ENCODE results near the gene IL2RA. TPM values are rescaled to one million over a fixed set of nuclear protein-coding genes. Genes with fewer than 3 reads are reported as not detected.

Gene IL2RA
- total and polyA plus RNA-seq, 2 donors (not counting 1 experiment from before 2014, with no cell fraction given) = 7.2 to 56.7 TPM

DNA sequence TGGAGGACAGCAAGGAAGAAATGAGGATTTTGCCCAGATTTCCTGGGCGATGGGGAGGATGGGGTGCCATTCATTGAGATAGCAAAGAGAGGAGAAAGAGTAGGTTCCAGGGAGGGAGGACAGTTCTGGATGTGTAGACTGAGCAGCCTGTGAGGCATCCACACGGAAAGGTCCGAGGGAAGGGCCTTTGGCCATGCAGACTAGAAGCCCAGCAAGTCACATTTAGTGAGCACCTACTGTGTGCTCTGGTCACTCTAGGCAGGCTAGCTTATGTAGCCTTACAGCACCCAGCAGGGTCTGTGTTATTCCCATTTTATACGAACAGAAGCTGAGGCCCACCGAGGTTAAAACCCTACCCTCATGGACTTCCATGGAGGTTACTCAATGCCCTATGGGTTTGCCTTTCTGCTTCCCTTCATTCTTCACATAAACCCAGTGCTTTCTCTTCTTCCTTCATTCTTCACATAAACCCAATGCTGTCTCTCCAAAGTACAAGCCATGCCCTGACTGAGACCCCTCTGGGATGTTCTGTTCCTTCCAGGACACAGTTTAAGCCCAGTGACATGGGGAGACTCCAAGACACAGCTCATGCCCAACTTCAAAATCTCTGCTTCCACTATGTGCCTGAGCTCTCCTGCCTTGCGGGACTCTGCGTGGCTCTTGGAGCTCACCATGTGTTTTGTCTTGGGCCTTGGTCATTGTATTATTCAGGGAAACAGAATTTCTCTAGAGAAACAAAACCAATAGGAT, 13.7 kb downstream of the IL2RA start:
- ATAC-seq (ENCODE audit: low read depth) (no peak), DNase-seq (no peak)
- peak overlapping the region; percentile 92 for H3K27ac ChIP-seq (ENCODE audit: low read length in 2 of 2)
- H2AFZ ChIP-seq (ENCODE audit: insufficient read depth, low read depth, low read length, poor library complexity, severe bottlenecking) = peak overlapping the region; percentile 35
- POLR2A ChIA-PET = interaction anchor here (0.6 to 1.0 kb wide), 3 partner anchors 9 to 24 kb away, joined by 3 to 4 read pairs (median 4); no protein-coding TSS in a partner anchor
- Mint-ChIP-seq H3K9me3 (ENCODE audit: insufficient read depth) (no peaks in the 10 kb centered on the region), H3K27ac (peak overlapping the region; percentile 99), H3K4me3 (peak overlapping the region; percentile 91), H3K27me3 (no peaks in the 10 kb centered on the region), H3K4me1 (peaks cover 92% of the 10 kb centered on the region)
- H4K20me1 ChIP-seq (ENCODE audit: control insufficient read depth, insufficient read depth, low read length, poor library complexity, severe bottlenecking) = no peaks in the 10 kb centered on the region
- H3K9ac ChIP-seq (ENCODE audit: low read length) = no peak overlapping the region
- no peaks in the 10 kb centered on the region for H3K27me3 ChIP-seq (replicated peaks in 1 of 4; ENCODE audit: control extremely low read depth in 1 of 4, control insufficient read depth in 3 of 4, insufficient read depth in 4 of 4, low read length in 3 of 4)
- no peak overlapping the region for H3K4me3 ChIP-seq (ENCODE audit: control extremely low read depth in 1 of 5, extremely low read depth in 1 of 5, insufficient read depth in 1 of 5, low read depth in 2 of 5, low read length in 4 of 5)
- CTCF ChIA-PET = interaction anchor here (0.8 to 12.5 kb wide), 10 partner anchors 10 to 354 kb away, joined by 3 to 186 read pairs (median 4); partner anchors contain the start of gene PFKFB3
- intact Hi-C loops (cut with micrococcal nuclease) = no loop called here
- H3K4me1 ChIP-seq (ENCODE audit: control insufficient read depth in 2 of 2, insufficient read depth in 2 of 2, low read length in 2 of 2) = peaks cover 74 to 86% of the 10 kb centered on the region in 2 donors
- WGBS (ENCODE audit: insufficient coverage) = 98% methylated on average over 5 of the region's 7 CpGs
- TF ChIP-seq EZH2 (IDR thresholded peaks at IDR 0.05; ENCODE audit: borderline replicate concordance, insufficient read depth, low read depth, low read length, poor library complexity, severe bottlenecking) = no peak
- TF ChIP-seq, protein P1, sequence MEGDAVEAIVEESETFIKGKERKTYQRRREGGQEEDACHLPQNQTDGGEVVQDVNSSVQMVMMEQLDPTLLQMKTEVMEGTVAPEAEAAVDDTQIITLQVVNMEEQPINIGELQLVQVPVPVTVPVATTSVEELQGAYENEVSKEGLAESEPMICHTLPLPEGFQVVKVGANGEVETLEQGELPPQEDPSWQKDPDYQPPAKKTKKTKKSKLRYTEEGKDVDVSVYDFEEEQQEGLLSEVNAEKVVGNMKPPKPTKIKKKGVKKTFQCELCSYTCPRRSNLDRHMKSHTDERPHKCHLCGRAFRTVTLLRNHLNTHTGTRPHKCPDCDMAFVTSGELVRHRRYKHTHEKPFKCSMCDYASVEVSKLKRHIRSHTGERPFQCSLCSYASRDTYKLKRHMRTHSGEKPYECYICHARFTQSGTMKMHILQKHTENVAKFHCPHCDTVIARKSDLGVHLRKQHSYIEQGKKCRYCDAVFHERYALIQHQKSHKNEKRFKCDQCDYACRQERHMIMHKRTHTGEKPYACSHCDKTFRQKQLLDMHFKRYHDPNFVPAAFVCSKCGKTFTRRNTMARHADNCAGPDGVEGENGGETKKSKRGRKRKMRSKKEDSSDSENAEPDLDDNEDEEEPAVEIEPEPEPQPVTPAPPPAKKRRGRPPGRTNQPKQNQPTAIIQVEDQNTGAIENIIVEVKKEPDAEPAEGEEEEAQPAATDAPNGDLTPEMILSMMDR (IDR thresholded peaks at IDR 0.05) = no peak
- no peaks in the 10 kb centered on the region for H3K36me3 ChIP-seq (replicated peaks in 1 of 2; ENCODE audit: control extremely low read depth in 1 of 2, control insufficient read depth in 1 of 2, extremely low read depth in 1 of 2, insufficient read depth in 2 of 2, low read length in 1 of 2)
- no peaks in the 10 kb centered on the region for H3K9me3 ChIP-seq (ENCODE audit: control extremely low read depth in 1 of 3, control insufficient read depth in 2 of 3, insufficient read depth in 1 of 3, low read length in 2 of 3)
- H3K79me2 ChIP-seq (ENCODE audit: control insufficient read depth, insufficient read depth, low read length) = peaks cover 4% of the 10 kb centered on the region
- peak overlapping the region; percentile 84 for H3K4me2 ChIP-seq (replicated peaks; ENCODE audit: low read depth, low read length, poor library complexity, severe bottlenecking)

DNA sequence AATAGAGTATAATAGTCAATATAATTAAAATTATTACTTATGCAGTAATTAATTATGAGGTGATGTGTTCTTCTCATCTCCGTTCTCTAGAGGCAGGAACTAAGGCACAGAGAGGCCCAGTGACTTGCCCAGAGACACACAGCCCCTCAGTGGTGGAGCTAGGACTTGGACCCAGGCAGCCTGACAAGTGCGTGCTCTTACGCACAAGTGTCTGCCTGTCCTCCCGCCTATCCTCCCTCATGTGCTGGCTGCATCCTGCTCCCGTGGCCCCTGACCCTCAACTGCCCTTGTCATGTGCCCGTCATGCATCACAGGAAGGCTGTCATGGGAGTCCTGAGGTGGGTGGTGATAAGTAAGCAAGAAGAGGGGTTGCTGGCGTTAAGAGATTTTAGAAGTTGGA, 14.3 kb downstream of the IL2RA start:
- TF ChIP-seq, protein P1 (IDR thresholded peaks at IDR 0.05) = no peak
- no peak for TF ChIP-seq EZH2 (IDR thresholded peaks at IDR 0.05; ENCODE audit: borderline replicate concordance, insufficient read depth, low read depth, low read length, poor library complexity, severe bottlenecking)
- CTCF ChIA-PET = interaction anchor here (0.8 to 12.5 kb wide), 4 partner anchors 10 to 38 kb away, joined by 3 to 186 read pairs (median 54); no protein-coding TSS in a partner anchor
- no peaks in the 10 kb centered on the region for H3K27me3 ChIP-seq (replicated peaks in 1 of 4; ENCODE audit: control extremely low read depth in 1 of 4, control insufficient read depth in 3 of 4, insufficient read depth in 4 of 4, low read length in 3 of 4)
- H3K79me2 ChIP-seq (ENCODE audit: control insufficient read depth, insufficient read depth, low read length) = peaks cover 4% of the 10 kb centered on the region
- DNase-seq (peak; percentile 5), ATAC-seq (ENCODE audit: low read depth) (no peak)
- 95% methylated on average over 5 of the region's 7 CpGs for WGBS (ENCODE audit: insufficient coverage)
- Mint-ChIP-seq H3K4me1 (peaks cover 90% of the 10 kb centered on the region), H3K4me3 (peak overlapping the region; percentile 60), H3K9me3 (ENCODE audit: insufficient read depth) (no peaks in the 10 kb centered on the region), H3K27me3 (no peaks in the 10 kb centered on the region), H3K27ac (peak overlapping the region; percentile 99)
- H3K9me3 ChIP-seq (ENCODE audit: control extremely low read depth in 1 of 3, control insufficient read depth in 2 of 3, insufficient read depth in 1 of 3, low read length in 2 of 3) = no peaks in the 10 kb centered on the region
- H4K20me1 ChIP-seq (ENCODE audit: control insufficient read depth, insufficient read depth, low read length, poor library complexity, severe bottlenecking) = no peaks in the 10 kb centered on the region
- H2AFZ ChIP-seq (ENCODE audit: insufficient read depth, low read depth, low read length, poor library complexity, severe bottlenecking) = no peak overlapping the region
- no peaks in the 10 kb centered on the region for H3K36me3 ChIP-seq (replicated peaks in 1 of 2; ENCODE audit: control extremely low read depth in 1 of 2, control insufficient read depth in 1 of 2, extremely low read depth in 1 of 2, insufficient read depth in 2 of 2, low read length in 1 of 2)
- peak overlapping the region; percentile 84 for H3K4me2 ChIP-seq (replicated peaks; ENCODE audit: low read depth, low read length, poor library complexity, severe bottlenecking)
- no peak overlapping the region for H3K9ac ChIP-seq (ENCODE audit: low read length)
- POLR2A ChIA-PET = no interaction called here
- peak overlapping the region in 1 of 2 donors; percentile 92 for H3K27ac ChIP-seq (ENCODE audit: low read length in 2 of 2)
- intact Hi-C loops (cut with micrococcal nuclease) = no loop called here
- H3K4me3 ChIP-seq (ENCODE audit: control extremely low read depth in 1 of 5, extremely low read depth in 1 of 5, insufficient read depth in 1 of 5, low read depth in 2 of 5, low read length in 4 of 5) = no peak overlapping the region
- peaks cover 72 to 80% of the 10 kb centered on the region in 2 donors for H3K4me1 ChIP-seq (ENCODE audit: control insufficient read depth in 2 of 2, insufficient read depth in 2 of 2, low read length in 2 of 2)
